Endothelial cell (in vitro differentiated cells): Measurements from ENCODE around the gene ATP5IF1. TPM values are rescaled to one million over a fixed set of nuclear protein-coding genes. Genes with fewer than 3 reads are reported as not detected.

Experiments
- DNase-seq: peaks from one replicate; pipeline ENCODE4 v3.0.0; 2021; ENCODE audit warnings: low spot score
- H3K27ac Mint-ChIP-seq: one replicate; pipeline ENCODE4 v1.8.0; 2021; ENCODE audit warnings: mixed read lengths, inconsistent platforms; ENCODE audit not compliant: unreplicated experiment
- H3K27me3 Mint-ChIP-seq: one replicate; pipeline ENCODE4 v1.8.0; 2021; ENCODE audit warnings: mild to moderate bottlenecking, moderate library complexity, mixed read lengths, inconsistent platforms; ENCODE audit not compliant: unreplicated experiment
- H3K36me3 Mint-ChIP-seq: one replicate; pipeline ENCODE4 v1.8.0; 2021; ENCODE audit warnings: mild to moderate bottlenecking, low read depth, mixed read lengths, inconsistent platforms; ENCODE audit not compliant: unreplicated experiment
- H3K4me1 Mint-ChIP-seq: one replicate; pipeline ENCODE4 v1.8.0; 2021; ENCODE audit warnings: mild to moderate bottlenecking, mixed read lengths, inconsistent platforms; ENCODE audit not compliant: unreplicated experiment
- H3K4me3 Mint-ChIP-seq: one replicate; pipeline ENCODE4 v1.8.0; 2021; ENCODE audit warnings: mild to moderate bottlenecking, mixed read lengths, inconsistent platforms; ENCODE audit not compliant: unreplicated experiment
- H3K9me3 Mint-ChIP-seq: one replicate; pipeline ENCODE4 v1.8.0; 2021; ENCODE audit warnings: mixed read lengths, inconsistent platforms; ENCODE audit not compliant: unreplicated experiment
- total RNA-seq: library from RNA; stranded (reverse); fragmentation: NEBNext Ultra II Directional; extraction: Animal tissue kit (Norgen Biotek cat#: 25700); gene quantifications from one replicate; pipeline ENCODE4 v1.2.1, GENCODE V29; 2021; ENCODE audit not compliant: unreplicated experiment
- TF ChIP-seq, protein P1 (sequence below): fragments of 200-600 bp; sonication (generic); IDR thresholded peaks from one replicate; pipeline ENCODE4 v1.5.0; 2021; ENCODE audit warnings: antibody characterized with exemption; ENCODE audit not compliant: unreplicated experiment

The ATP5IF1 gene
- total RNA-seq, 1 donor from 2014 or later, result 120 TPM

DNA sequence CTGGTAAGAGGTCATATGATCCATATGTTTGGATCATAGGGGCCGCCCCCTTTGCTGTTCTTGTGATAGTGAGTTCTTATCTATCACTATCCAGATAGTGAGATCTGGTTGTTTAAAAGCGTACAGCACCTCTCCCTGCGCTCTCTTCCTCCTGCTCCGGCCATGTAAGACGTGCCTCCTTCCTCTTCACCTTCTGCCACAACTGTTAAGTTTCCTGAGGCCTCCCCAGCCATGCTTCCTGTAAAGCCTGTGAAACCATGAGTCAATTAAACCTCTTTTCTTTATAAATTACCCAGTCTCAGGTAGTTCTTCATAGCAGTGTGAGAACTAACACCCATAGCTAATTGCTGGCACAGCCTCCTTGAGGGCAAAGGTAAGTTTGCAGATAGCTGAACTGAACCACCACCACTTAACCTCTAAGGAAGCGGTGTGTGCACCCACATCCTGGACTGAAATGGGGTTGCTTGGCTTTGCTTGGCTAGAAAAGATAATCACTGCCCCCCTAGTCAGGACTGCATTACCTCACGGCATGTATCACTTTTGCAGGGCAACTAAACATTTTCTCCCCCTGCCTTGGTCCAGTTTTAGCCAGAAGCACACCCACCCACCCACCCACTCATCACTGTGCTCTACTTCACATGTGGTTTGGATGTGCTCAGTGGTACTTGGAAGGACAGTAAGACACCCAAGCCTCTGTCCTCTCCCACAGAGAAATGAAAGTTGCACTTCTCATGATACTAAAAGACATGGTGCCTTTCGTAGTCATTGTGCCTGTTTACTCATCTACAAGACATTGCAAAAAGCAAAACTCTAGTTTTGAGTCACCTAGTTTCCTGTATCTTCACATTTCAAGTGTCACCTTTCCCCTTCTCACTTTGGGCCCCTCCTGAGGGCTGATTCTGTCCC is 36.3 kb upstream of the ATP5IF1 start:
- H3K9me3 Mint-ChIP-seq, result no peaks in the 10 kb centered on the region
- peaks cover 51% of the 10 kb centered on the region for H3K36me3 Mint-ChIP-seq
- peaks cover 2% of the 10 kb centered on the region for H3K27me3 Mint-ChIP-seq
- H3K27ac Mint-ChIP-seq, result peak overlapping the region; percentile 61
- peaks cover 20% of the 10 kb centered on the region for H3K4me1 Mint-ChIP-seq
- peak overlapping the region; percentile 22 for H3K4me3 Mint-ChIP-seq
- DNase-seq, result no peak
- TF ChIP-seq, protein P1, sequence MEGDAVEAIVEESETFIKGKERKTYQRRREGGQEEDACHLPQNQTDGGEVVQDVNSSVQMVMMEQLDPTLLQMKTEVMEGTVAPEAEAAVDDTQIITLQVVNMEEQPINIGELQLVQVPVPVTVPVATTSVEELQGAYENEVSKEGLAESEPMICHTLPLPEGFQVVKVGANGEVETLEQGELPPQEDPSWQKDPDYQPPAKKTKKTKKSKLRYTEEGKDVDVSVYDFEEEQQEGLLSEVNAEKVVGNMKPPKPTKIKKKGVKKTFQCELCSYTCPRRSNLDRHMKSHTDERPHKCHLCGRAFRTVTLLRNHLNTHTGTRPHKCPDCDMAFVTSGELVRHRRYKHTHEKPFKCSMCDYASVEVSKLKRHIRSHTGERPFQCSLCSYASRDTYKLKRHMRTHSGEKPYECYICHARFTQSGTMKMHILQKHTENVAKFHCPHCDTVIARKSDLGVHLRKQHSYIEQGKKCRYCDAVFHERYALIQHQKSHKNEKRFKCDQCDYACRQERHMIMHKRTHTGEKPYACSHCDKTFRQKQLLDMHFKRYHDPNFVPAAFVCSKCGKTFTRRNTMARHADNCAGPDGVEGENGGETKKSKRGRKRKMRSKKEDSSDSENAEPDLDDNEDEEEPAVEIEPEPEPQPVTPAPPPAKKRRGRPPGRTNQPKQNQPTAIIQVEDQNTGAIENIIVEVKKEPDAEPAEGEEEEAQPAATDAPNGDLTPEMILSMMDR, result no peak

DNA sequence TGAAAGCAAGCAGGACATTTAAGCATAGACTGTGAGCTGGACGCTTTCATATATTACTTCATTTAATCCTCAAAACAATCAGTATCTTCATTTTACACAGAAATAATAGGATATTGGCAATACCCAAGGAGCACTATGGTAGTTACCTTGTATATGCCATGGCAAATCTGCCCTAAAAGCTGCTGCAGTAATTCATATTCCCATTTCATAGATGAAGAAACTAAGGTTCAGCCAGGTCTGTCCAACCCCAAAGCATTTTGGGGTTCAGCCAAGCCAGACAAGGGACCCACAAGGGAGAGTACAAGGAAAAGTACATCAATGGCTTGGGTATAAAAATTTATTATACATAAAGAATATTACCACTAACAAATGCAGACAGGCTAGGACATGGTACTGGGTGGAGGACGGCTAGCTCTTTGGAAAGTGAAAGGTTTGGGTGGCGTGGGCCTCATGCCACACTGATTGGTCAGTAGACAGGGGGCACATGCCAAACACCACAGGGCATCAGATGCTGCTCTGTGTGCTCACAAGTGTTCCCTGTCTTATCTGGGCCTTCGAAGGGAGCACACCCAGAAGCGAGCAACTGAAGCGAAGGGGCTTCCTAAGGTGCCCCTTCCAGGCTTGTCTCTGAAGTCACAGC is 35.6 kb upstream of the ATP5IF1 start:
- H3K9me3 Mint-ChIP-seq, result no peaks in the 10 kb centered on the region
- H3K36me3 Mint-ChIP-seq, result peaks cover 57% of the 10 kb centered on the region
- H3K4me1 Mint-ChIP-seq, result peaks cover 20% of the 10 kb centered on the region
- TF ChIP-seq, protein P1, result no peak
- no peak overlapping the region for H3K27ac Mint-ChIP-seq
- H3K4me3 Mint-ChIP-seq, result no peak overlapping the region
- no peaks in the 10 kb centered on the region for H3K27me3 Mint-ChIP-seq
- DNase-seq, result no peak

DNA sequence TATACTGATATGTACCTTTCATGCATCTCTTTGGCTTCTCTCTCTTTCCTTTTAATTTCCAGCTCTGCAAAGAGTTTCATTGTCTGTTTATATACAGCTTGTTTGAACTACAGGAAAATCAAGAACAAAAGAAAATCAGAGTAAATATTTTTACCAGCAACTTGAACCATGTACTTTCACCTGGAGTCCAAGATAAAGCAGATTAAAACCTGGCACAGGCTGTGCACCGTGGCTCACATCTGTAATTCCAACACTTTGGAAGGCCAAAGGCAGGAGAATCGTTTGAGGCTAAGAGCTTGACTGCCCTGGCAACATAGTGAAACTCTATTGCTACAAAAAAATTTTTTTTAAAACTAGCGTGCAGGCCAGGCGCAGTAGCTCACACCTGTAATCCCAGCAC is 30.7 kb upstream of the ATP5IF1 start:
- H3K4me1 Mint-ChIP-seq, result no peaks in the 10 kb centered on the region
- no peak overlapping the region for H3K4me3 Mint-ChIP-seq
- no peaks in the 10 kb centered on the region for H3K27me3 Mint-ChIP-seq
- TF ChIP-seq, protein P1, result no peak
- no peak for DNase-seq
- H3K36me3 Mint-ChIP-seq, result peaks cover 38% of the 10 kb centered on the region
- no peak overlapping the region for H3K27ac Mint-ChIP-seq
- no peaks in the 10 kb centered on the region for H3K9me3 Mint-ChIP-seq

- no peak overlapping the region for H3K27ac Mint-ChIP-seq
- DNase-seq, result peak; percentile 47
Observed at GRCh38 chr1:28208818-28209441, 27.0 kb upstream of the ATP5IF1 start.

More at GRCh38 chr1:28208818-28209441, 27.0 kb upstream of the ATP5IF1 start:
- H3K27me3 Mint-ChIP-seq, result no peaks in the 10 kb centered on the region
- H3K9me3 Mint-ChIP-seq, result no peaks in the 10 kb centered on the region
- peaks cover 19% of the 10 kb centered on the region for H3K36me3 Mint-ChIP-seq
- H3K4me1 Mint-ChIP-seq, result no peaks in the 10 kb centered on the region
- TF ChIP-seq, protein P1, result no peak
- no peak overlapping the region for H3K4me3 Mint-ChIP-seq
